HUES48 (cell line): ENCODE data around the gene CCDC18.
A peak's percentile ranks its signal among the peaks of the same experiment; 100 is the strongest.
"Not testable (repeated sequence)": the region's sequence is repeated elsewhere in the genome, so short reads cannot be mapped to it uniquely, and the experiment has no call there.

Source experiments
- H3K27ac ChIP-seq: one replicate; pipeline ENCODE4 v1.7.0; 2013; ENCODE audit warnings: low read depth, low read length, inconsistent platforms
- H3K27me3 ChIP-seq: 2 replicates; pipeline ENCODE4 v1.6.1; 2013; ENCODE audit warnings: mild to moderate bottlenecking, low read length; ENCODE audit not compliant: control insufficient read depth, insufficient read depth
- H3K36me3 ChIP-seq: 2 replicates; pipeline ENCODE4 v1.6.1; 2013; ENCODE audit warnings: low read length; ENCODE audit not compliant: control insufficient read depth, insufficient read depth
- H3K4me1 ChIP-seq: 2 replicates; pipeline ENCODE4 v1.6.1; 2013; ENCODE audit warnings: mild to moderate bottlenecking, low read length; ENCODE audit not compliant: control insufficient read depth, insufficient read depth
- H3K4me3 ChIP-seq: 2 replicates; pipeline ENCODE4 v1.5.1; 2013; ENCODE audit warnings: mild to moderate bottlenecking, low read depth, low read length
- H3K9ac ChIP-seq: 2 replicates; pipeline ENCODE4 v1.6.1; 2013; ENCODE audit warnings: mild to moderate bottlenecking, low read depth, low read length, moderate library complexity
- H3K9me3 ChIP-seq: 2 replicates; pipeline ENCODE4 v1.6.1; 2013; ENCODE audit warnings: low read length; ENCODE audit not compliant: control insufficient read depth, insufficient read depth

CCDC18 gene

DNA sequence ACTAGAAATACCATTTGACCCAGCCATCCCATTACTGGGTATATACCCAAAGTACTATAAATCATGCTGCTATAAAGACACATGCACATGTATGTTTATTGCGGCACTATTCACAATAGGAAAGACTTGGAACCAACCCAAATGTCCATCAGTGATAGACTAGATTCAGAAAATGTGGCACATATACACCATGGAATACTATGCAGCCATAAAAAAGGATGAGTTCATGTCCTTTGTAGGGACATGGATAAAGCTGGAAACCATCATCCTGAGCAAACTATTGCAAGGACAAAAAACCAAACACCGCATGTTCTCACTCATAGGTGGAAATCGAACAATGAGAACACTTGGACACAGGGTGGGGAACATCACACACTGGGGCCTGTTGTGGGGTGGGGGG, 88.4 kb downstream of the CCDC18 start:
- H3K4me1 ChIP-seq, H3K9ac ChIP-seq, H3K27me3 ChIP-seq, H3K27ac ChIP-seq, H3K4me3 ChIP-seq: not testable (repeated sequence)
- Histone ChIP-seq H3K9me3 (peaks cover 15% of the 10 kb centered on the region), H3K36me3 (peaks cover 22% of the 10 kb centered on the region)

DNA sequence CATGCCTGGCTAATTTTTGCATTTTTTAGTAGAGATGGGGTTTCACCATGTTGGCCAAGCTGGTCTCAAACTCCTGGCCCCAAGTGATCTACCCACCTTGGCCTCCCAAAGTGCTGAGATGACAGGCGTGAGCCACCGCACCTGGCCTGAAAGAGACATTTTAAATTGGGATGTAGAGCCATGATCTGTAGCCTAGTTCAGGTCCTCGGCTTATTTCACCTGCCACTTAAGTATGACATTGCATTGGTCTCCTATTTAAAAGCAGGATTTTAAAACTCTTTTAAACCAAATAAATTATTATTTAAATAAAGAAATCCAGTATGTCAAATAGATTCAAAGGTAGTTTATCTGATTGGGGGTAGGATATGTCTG, 94.7 kb downstream of the CCDC18 start:
- not testable (repeated sequence) for H3K27me3 ChIP-seq, H3K36me3 ChIP-seq, H3K4me3 ChIP-seq, H3K9ac ChIP-seq, H3K9me3 ChIP-seq
- H3K4me1 ChIP-seq = peaks cover 27% of the 10 kb centered on the region
- H3K27ac ChIP-seq = peak overlapping the region; percentile 94

DNA sequence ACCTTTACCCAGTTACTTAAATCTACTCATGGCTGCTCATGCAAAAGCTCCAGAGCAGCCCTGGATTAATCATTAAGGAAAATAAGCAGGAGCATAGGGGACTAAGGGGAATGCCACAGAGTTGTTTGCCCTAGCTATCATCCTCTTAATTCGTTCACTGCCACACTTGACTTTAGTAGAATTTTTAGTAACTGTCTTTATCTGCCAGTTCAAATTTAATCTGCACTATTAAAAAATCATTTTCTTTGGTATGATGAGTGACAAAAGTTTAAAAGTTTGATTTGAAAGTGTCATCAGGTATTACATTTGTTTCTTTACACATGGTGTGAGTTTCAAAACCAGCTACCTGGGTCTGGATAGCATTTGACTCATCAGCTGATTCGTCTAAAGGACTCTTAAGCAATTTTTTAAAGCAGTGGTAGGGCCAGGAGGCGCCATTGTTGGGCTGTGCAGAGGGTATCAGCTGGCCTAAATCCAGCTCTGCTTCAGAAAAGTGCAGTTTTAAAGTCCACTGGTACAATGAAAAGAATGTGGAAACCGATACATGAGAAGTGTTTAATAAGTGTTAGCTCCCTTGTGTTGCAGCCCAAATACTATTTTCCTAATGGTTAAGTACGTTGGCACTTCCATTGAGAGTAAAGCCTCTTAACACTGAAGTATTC, 95.2 kb downstream of the CCDC18 start:
- H3K36me3 ChIP-seq = no peaks in the 10 kb centered on the region
- peaks cover 27% of the 10 kb centered on the region for H3K4me1 ChIP-seq
- no peaks in the 10 kb centered on the region for H3K27me3 ChIP-seq
- H3K4me3 ChIP-seq = no peak overlapping the region
- H3K9me3 ChIP-seq = peaks cover 5% of the 10 kb centered on the region; the same call in 1 of the 2 replicates
- H3K27ac ChIP-seq = peak overlapping the region; percentile 94
- peak overlapping the region; percentile 36; the same call in 1 of the 2 replicates for H3K9ac ChIP-seq

DNA sequence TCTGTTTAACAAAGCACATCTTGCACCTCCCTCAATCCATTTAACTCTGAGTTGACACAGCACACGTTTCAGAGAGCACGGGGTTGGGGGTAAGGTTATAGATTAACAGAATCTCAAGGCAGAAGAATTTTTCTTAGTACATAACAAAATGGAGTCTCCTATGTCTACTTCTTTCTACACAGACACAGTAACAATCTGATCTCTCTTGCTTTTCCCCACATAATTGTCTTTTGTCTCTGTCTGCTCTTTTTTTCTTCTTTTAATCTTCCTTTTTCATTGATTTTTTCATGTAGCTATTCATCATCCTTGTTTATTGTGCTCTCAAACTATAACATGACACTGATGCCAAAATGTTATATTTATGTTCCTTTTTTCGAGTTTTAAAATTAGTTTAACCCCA, 97.0 kb downstream of the CCDC18 start:
- H3K9me3 ChIP-seq, H3K27me3 ChIP-seq, H3K36me3 ChIP-seq: not testable (repeated sequence)
- Histone ChIP-seq H3K4me1 (peaks cover 27% of the 10 kb centered on the region), H3K9ac (peak overlapping the region; percentile 67), H3K27ac (peak overlapping the region; percentile 81), H3K4me3 (peak overlapping the region; percentile 38; the same call in 1 of the 2 replicates)

DNA sequence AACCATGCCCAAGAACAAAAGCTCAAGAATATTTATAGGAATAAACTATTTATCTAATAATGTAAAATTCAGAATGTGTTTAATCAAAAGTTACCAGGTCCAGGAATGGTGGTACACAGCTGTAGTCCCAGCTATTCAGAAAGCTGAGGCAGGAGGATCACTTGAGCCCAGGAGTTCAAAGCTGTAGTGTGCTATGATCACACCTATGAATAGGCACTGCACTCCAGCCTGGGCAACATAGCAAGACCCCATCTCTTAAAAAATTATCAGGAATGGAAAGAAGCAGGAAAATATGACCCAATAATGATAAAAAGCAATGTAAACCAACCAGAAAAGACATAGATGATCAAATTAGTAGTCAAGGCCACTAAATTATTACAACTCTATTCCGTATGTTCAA, 103.0 kb downstream of the CCDC18 start:
- peaks cover 10% of the 10 kb centered on the region for H3K9me3 ChIP-seq
- no peak overlapping the region for H3K9ac ChIP-seq
- no peaks in the 10 kb centered on the region for H3K4me1 ChIP-seq
- H3K27me3 ChIP-seq = no peaks in the 10 kb centered on the region
- H3K36me3 ChIP-seq = no peaks in the 10 kb centered on the region
- no peak overlapping the region for H3K4me3 ChIP-seq
- no peak overlapping the region for H3K27ac ChIP-seq

DNA sequence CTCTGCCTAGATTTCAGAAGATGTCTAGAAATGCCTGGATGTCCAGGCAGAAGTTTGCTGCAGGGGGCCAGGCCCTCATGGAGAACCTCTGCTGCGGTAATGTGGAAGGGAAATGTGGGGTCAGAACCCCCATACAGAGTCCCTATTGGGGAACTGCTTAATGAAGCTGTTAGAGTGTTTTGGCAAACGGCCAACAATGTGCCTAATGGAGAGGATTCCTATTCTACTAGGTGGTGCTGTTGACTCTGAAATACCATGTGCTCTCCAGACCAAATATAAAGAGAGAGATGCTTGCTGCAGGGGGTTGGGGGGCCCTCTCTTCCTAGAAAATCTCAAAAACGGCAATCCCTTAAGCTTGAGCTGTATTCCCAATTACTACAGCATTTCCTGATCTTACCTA, 108.0 kb downstream of the CCDC18 start:
- Histone ChIP-seq H3K36me3 (no peaks in the 10 kb centered on the region; the same call in 1 of the 2 replicates), H3K9ac (no peak overlapping the region), H3K9me3 (peaks cover 15% of the 10 kb centered on the region), H3K27me3 (no peaks in the 10 kb centered on the region), H3K27ac (no peak overlapping the region), H3K4me3 (no peak overlapping the region), H3K4me1 (no peaks in the 10 kb centered on the region)

DNA sequence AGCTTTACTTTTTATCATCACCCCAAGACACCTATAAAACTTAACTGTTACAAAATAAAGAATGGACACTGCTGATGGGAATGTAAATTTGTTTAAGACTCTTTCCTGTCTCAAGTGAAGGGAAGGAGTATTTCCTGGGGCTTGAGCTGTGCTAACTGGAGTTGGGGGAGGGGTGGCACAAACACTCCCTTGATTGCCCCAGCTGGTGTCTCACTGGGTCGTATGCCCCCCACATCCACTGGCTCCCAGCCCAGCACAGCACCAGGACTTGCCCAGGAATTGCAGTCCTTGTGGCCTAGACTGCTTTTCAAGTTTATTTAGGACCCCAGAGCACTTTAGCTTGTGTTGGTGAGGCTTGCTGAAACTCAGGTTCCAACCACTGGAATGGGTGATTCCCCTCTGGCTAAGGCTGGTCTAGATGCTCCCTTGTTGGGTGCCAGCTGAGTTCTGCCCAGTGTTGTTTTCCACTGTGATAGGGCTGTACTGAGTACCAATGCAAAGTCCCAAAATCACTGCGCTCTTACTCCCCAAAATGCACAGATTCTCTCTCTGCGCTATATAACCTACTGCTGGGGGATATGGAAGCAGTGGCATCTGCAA, 116.1 kb downstream of the CCDC18 start:
- no peak overlapping the region for H3K27ac ChIP-seq
- H3K9ac ChIP-seq = no peak overlapping the region
- H3K4me3 ChIP-seq = no peak overlapping the region
- H3K27me3 ChIP-seq = no peaks in the 10 kb centered on the region
- no peaks in the 10 kb centered on the region for H3K9me3 ChIP-seq
- no peaks in the 10 kb centered on the region for H3K36me3 ChIP-seq
- H3K4me1 ChIP-seq = peaks cover 20% of the 10 kb centered on the region

DNA sequence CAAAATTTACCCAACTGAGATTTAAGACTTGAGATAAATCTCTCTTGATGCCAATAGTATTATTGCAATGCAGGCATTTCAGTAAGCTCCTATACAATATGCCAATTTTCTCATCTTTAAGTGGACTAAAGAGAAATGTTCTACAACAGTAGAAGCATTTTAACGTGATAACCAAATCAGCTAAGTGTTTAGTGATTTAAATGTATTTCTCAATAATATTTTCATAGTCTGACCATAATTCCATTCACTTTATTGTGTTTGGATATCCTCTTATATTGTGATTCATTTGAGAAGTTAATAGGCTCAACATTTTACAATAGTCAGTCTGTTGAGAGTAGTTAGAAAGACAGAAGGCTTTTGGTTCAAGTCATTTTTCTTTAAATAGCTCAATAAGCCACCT, 120.6 kb downstream of the CCDC18 start:
- no peaks in the 10 kb centered on the region for H3K27me3 ChIP-seq
- H3K9ac ChIP-seq = no peak overlapping the region
- no peak overlapping the region for H3K27ac ChIP-seq
- no peak overlapping the region for H3K4me3 ChIP-seq
- peaks cover 33% of the 10 kb centered on the region for H3K4me1 ChIP-seq
- H3K9me3 ChIP-seq = no peaks in the 10 kb centered on the region
- H3K36me3 ChIP-seq = no peaks in the 10 kb centered on the region

DNA sequence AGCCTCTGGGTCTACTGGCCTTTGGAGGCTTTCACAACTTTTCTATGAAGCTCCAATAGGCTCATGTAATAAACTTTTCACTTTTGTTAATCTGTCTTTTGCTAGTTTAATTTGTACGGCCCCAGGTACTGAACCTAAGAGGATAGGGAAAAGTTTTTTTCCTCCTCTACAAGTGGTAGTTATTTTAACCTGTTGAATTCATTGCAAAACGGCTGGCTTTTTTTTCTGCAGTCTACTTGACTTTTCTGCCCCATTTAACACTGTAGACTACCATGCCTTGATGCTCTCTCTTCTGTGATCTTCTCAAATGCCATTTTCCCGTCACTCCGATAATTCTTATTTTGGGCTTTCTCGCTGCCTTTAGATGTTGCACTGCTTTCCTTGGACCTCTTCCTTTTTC, 121.6 kb downstream of the CCDC18 start:
- Histone ChIP-seq H3K4me3 (no peak overlapping the region), H3K27ac (no peak overlapping the region), H3K27me3 (no peaks in the 10 kb centered on the region), H3K9me3 (no peaks in the 10 kb centered on the region), H3K9ac (no peak overlapping the region), H3K4me1 (peaks cover 23% of the 10 kb centered on the region), H3K36me3 (no peaks in the 10 kb centered on the region)

DNA sequence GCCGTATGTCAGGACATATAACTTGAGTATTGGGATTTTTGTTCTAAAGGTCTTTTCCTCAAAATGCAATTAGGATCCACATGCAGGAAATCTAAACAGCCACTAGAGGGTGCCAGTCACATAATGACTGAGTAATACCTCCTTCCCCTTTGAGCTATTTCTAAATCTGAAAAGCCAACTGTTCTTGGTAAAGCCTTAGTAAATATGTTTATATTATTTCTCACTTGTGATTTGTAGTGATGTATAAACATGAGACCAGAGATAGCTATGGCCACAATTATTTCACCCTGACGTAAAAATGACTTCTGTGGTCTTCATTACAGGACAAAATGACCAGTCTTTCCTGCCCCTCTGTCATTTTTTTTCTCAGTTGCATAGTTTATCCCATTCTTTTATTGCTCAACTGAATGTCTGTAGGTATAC, 124.2 kb downstream of the CCDC18 start:
- Histone ChIP-seq H3K9me3 (no peaks in the 10 kb centered on the region), H3K27ac (no peak overlapping the region), H3K4me3 (no peak overlapping the region), H3K9ac (no peak overlapping the region), H3K27me3 (no peaks in the 10 kb centered on the region), H3K4me1 (peaks cover 21% of the 10 kb centered on the region), H3K36me3 (no peaks in the 10 kb centered on the region)

DNA sequence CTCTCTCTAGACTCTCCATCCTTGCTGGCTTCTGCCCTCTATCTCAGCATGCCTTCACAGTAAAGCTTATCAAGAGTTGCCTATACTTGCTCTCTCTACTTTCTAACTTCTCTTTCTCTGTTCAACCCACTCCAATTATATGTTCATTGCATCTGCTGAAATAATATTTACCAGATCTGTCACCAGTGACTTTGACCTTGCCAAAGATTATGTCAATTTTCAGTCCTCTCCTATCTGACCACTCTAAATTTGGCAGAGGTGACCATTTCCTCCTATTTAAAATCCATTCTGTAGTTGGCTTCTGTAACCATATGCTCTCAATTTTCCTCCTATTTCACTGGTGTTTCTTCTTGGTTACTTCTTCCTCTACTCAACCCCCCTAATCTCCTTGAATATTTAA, 126.4 kb downstream of the CCDC18 start:
- Histone ChIP-seq H3K4me1 (peaks cover 10% of the 10 kb centered on the region), H3K27me3 (no peaks in the 10 kb centered on the region), H3K36me3 (no peaks in the 10 kb centered on the region), H3K9me3 (no peaks in the 10 kb centered on the region), H3K4me3 (no peak overlapping the region), H3K9ac (no peak overlapping the region), H3K27ac (no peak overlapping the region)
